Neural cell (in vitro differentiated cells): ENCODE measurements around the gene GAL3ST3. TPM values are rescaled to one million over a fixed set of nuclear protein-coding genes. Genes with fewer than 3 reads are reported as not detected.

Experiments
- H2AFZ ChIP-seq: fragments of 200-600, 300-800 bp; sonication (generic), shearing (Covaris generic); 2 replicates; pipeline ENCODE4 v1.6.0; 2014; ENCODE audit warnings: low read depth, mild to moderate bottlenecking, antibody characterized with exemption, low read length, moderate library complexity
- H3F3A ChIP-seq: fragments of 200-600 bp; shearing (Covaris generic); 2 replicates; pipeline ENCODE4 v1.6.1; 2016; ENCODE audit warnings: mild to moderate bottlenecking, moderate library complexity, mixed read lengths, antibody characterized with exemption, low read length; ENCODE audit not compliant: insufficient read depth, poor library complexity, severe bottlenecking
- H3K27ac ChIP-seq: fragments of 200-600, 300-800 bp; sonication (generic), shearing (Covaris generic); 2 replicates; pipeline ENCODE4 v1.5.1; 2014; ENCODE audit warnings: mild to moderate bottlenecking, low read length, moderate library complexity
- H3K27me3 ChIP-seq: fragments of 300-800, 200-600 bp; sonication (generic), shearing (Covaris generic); 2 replicates; pipeline ENCODE4 v1.6.0; 2014; ENCODE audit warnings: mild to moderate bottlenecking, low read depth, low read length, moderate library complexity; ENCODE audit not compliant: insufficient read depth
- H3K36me3 ChIP-seq: fragments of 300-800, 200-600 bp; sonication (generic), shearing (Covaris generic); 2 replicates; pipeline ENCODE4 v1.5.1; 2014; ENCODE audit warnings: mild to moderate bottlenecking, antibody characterized with exemption, low read length, moderate library complexity; ENCODE audit not compliant: insufficient read depth
- H3K4me2 ChIP-seq: fragments of 300-800, 200-600 bp; sonication (generic), shearing (Covaris generic); 2 replicates; pipeline ENCODE4 v1.6.0; 2014; ENCODE audit warnings: mild to moderate bottlenecking, low read length
- H3K4me3 ChIP-seq: fragments of 300-800, 200-600 bp; sonication (generic), shearing (Covaris generic); 2 replicates; pipeline ENCODE4 v1.5.1; 2014; ENCODE audit warnings: mild to moderate bottlenecking, low read length, moderate library complexity
- H3K79me2 ChIP-seq: fragments of 200-600 bp; shearing (Covaris generic); replicated peaks from 2 replicates; pipeline ENCODE4 v1.6.0; 2014; ENCODE audit warnings: mild to moderate bottlenecking, low read length, moderate library complexity; ENCODE audit not compliant: insufficient read depth
- H3K9ac ChIP-seq: fragments of 300-800, 200-600 bp; sonication (generic), shearing (Covaris generic); 2 replicates; pipeline ENCODE4 v1.6.1; 2016; ENCODE audit warnings: mild to moderate bottlenecking, low read length, mixed read lengths
- H3K9me2 ChIP-seq: fragments of 200-600 bp; shearing (Covaris generic); 2 replicates; pipeline ENCODE4 v1.6.1; 2016; ENCODE audit warnings: mild to moderate bottlenecking, low read length, mixed read lengths; ENCODE audit not compliant: insufficient read depth
- H3K9me3 ChIP-seq: fragments of 200-600, 300-800 bp; sonication (generic), shearing (Covaris generic); 2 replicates; pipeline ENCODE4 v1.6.1; 2016; ENCODE audit warnings: mild to moderate bottlenecking, mixed run types, low read length, moderate library complexity, mixed read lengths
- H4K20me1 ChIP-seq: fragments of 200-600 bp; shearing (Covaris generic); 2 replicates; pipeline ENCODE4 v1.6.1; 2016; ENCODE audit warnings: mild to moderate bottlenecking, mixed run types; ENCODE audit not compliant: insufficient read depth
- EP300 ChIP-seq: fragments of 450-650 bp; conservative IDR thresholded peaks from 2 replicates; pipeline ENCODE4 v1.6.1; 2014; ENCODE audit warnings: antibody characterized with exemption, mild to moderate bottlenecking, moderate library complexity; ENCODE audit not compliant: poor library complexity, severe bottlenecking
- EZH2 ChIP-seq: fragments of 200-600, 300-800 bp; shearing (Covaris generic), sonication (generic); IDR thresholded peaks from 2 replicates; pipeline ENCODE4 v1.6.1; 2014; ENCODE audit warnings: antibody characterized with exemption, low read length, borderline replicate concordance, mild to moderate bottlenecking; ENCODE audit not compliant: insufficient read depth, poor library complexity, severe bottlenecking
- MXI1 ChIP-seq: fragments of 450-650 bp; conservative IDR thresholded peaks from 2 replicates; pipeline ENCODE4 v1.6.1; 2014; ENCODE audit warnings: antibody characterized with exemption, mild to moderate bottlenecking; ENCODE audit not compliant: poor library complexity, severe bottlenecking
- POLR2AphosphoS5 ChIP-seq: IDR thresholded peaks from 2 replicates; pipeline ENCODE4 v1.6.1; 2012
- RAD21 ChIP-seq: fragments of 450-650 bp; conservative IDR thresholded peaks from 2 replicates; pipeline ENCODE4 v1.6.1; 2014; ENCODE audit warnings: antibody characterized with exemption, mild to moderate bottlenecking, moderate library complexity
- SMC3 ChIP-seq: fragments of 450-650 bp; conservative IDR thresholded peaks from 2 replicates; pipeline ENCODE4 v1.6.1; 2014; ENCODE audit warnings: antibody characterized with exemption, mild to moderate bottlenecking, moderate library complexity; ENCODE audit not compliant: poor library complexity
- TAF1 ChIP-seq: IDR thresholded peaks from 2 replicates; pipeline ENCODE4 v1.6.1; 2012; ENCODE audit warnings: low read depth
- polyA plus RNA-seq: library from polyadenylated mRNA; depleted of rRNA; stranded (reverse); fragments of >200 nt; gene quantifications from 2 replicates; pipeline ENCODE4 v1.2.3, GENCODE V29; 2014
- TF ChIP-seq, protein P1 (sequence below): IDR thresholded peaks from 2 replicates; pipeline ENCODE4 v1.6.1; 2012; ENCODE audit warnings: borderline replicate concordance
- TF ChIP-seq, protein P2 (sequence below): fragments of 450-650 bp; IDR thresholded peaks from 2 replicates; pipeline ENCODE4 v1.5.1; 2014; ENCODE audit warnings: antibody characterized with exemption, mild to moderate bottlenecking, moderate library complexity; ENCODE audit not compliant: poor library complexity, severe bottlenecking

Gene GAL3ST3
- polyA plus RNA-seq, 1 donor from 2014 or later: 17.2 TPM

DNA sequence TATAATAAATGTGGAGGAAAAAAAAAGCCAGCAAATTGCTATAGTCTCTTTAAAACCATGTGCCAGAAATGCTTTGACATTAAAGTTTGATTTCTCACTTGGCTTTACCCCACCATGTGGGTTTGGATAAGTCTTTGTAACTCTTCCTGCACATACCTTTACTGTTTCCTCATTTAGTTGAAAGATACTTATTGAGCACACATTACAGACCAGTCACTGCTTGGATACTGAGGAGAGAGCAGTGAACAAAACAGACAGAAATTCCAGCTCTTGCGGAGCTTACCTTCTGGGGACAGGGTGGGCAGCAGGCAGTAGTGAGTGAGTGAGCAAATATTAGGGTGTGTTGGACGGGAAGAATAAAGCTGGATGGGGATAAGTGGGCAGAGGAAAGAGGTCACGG is 34.8 kb upstream of the GAL3ST3 start:
- Histone ChIP-seq H3K27ac (no peak overlapping the region), H3K27me3 (no peaks in the 10 kb centered on the region), H3K9me3 (no peaks in the 10 kb centered on the region), H3K4me2 (no peak overlapping the region), H3F3A (no peaks in the 10 kb centered on the region), H3K36me3 (no peaks in the 10 kb centered on the region), H3K79me2 (peaks cover 20% of the 10 kb centered on the region), H3K4me3 (no peak overlapping the region), H3K9me2 (no peaks in the 10 kb centered on the region), H2AFZ (no peak overlapping the region), H4K20me1 (no peaks in the 10 kb centered on the region), H3K9ac (no peak overlapping the region)
- no peak for TF ChIP-seq MXI1
- TF ChIP-seq POLR2AphosphoS5: no peak
- TF ChIP-seq SMC3: no peak
- no peak for TF ChIP-seq TAF1
- TF ChIP-seq, protein P1, sequence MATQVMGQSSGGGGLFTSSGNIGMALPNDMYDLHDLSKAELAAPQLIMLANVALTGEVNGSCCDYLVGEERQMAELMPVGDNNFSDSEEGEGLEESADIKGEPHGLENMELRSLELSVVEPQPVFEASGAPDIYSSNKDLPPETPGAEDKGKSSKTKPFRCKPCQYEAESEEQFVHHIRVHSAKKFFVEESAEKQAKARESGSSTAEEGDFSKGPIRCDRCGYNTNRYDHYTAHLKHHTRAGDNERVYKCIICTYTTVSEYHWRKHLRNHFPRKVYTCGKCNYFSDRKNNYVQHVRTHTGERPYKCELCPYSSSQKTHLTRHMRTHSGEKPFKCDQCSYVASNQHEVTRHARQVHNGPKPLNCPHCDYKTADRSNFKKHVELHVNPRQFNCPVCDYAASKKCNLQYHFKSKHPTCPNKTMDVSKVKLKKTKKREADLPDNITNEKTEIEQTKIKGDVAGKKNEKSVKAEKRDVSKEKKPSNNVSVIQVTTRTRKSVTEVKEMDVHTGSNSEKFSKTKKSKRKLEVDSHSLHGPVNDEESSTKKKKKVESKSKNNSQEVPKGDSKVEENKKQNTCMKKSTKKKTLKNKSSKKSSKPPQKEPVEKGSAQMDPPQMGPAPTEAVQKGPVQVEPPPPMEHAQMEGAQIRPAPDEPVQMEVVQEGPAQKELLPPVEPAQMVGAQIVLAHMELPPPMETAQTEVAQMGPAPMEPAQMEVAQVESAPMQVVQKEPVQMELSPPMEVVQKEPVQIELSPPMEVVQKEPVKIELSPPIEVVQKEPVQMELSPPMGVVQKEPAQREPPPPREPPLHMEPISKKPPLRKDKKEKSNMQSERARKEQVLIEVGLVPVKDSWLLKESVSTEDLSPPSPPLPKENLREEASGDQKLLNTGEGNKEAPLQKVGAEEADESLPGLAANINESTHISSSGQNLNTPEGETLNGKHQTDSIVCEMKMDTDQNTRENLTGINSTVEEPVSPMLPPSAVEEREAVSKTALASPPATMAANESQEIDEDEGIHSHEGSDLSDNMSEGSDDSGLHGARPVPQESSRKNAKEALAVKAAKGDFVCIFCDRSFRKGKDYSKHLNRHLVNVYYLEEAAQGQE: no peak
- TF ChIP-seq RAD21: no peak
- TF ChIP-seq EZH2: no peak
- TF ChIP-seq, protein P2, sequence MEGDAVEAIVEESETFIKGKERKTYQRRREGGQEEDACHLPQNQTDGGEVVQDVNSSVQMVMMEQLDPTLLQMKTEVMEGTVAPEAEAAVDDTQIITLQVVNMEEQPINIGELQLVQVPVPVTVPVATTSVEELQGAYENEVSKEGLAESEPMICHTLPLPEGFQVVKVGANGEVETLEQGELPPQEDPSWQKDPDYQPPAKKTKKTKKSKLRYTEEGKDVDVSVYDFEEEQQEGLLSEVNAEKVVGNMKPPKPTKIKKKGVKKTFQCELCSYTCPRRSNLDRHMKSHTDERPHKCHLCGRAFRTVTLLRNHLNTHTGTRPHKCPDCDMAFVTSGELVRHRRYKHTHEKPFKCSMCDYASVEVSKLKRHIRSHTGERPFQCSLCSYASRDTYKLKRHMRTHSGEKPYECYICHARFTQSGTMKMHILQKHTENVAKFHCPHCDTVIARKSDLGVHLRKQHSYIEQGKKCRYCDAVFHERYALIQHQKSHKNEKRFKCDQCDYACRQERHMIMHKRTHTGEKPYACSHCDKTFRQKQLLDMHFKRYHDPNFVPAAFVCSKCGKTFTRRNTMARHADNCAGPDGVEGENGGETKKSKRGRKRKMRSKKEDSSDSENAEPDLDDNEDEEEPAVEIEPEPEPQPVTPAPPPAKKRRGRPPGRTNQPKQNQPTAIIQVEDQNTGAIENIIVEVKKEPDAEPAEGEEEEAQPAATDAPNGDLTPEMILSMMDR: no peak
- TF ChIP-seq EP300: no peak

DNA sequence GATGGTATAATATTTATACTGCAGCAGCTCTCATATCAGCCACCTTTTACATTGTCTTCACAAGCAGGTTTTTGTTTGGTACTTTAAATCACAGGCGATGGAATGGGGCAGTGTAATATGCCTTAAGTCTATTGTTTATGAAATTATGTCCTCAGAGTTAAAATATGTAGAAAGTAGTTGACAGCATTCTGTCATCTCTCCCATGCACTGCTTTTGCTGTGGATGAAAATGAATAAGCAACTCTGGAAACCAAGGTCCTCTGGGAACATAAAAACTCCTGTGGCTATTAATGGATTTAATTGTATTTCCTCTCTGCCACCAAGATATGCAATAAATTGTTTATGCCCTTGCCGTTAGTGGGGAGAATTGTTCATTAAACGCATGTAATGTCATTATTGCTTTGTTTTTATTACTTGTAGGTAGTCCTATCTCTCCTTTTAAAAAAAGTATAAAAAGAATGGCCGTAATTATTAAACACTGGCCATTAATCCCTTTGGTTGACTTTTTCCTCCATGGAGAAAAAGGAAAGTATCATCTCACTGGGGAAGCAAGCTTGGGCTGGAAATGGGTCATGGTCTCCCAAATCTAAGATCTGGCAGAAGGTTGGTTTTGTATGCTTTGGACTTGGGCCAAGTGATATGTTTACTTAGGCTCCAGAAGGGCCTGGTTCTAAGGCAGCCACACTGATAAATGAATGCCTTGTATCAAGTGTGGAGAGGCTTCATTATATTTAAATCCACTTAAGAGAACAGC is 34.2 kb upstream of the GAL3ST3 start:
- H3F3A ChIP-seq: no peaks in the 10 kb centered on the region
- H3K79me2 ChIP-seq: peaks cover 14% of the 10 kb centered on the region
- H2AFZ ChIP-seq: no peak overlapping the region
- no peak overlapping the region for H3K4me3 ChIP-seq
- H3K27me3 ChIP-seq: no peaks in the 10 kb centered on the region
- no peak overlapping the region for H3K4me2 ChIP-seq
- no peak for TF ChIP-seq EP300
- no peak for TF ChIP-seq MXI1
- TF ChIP-seq, protein P2: no peak
- no peak for TF ChIP-seq POLR2AphosphoS5
- no peak for TF ChIP-seq EZH2
- no peak for TF ChIP-seq SMC3
- TF ChIP-seq RAD21: no peak
- TF ChIP-seq, protein P1: no peak
- TF ChIP-seq TAF1: no peak
- H4K20me1 ChIP-seq: no peaks in the 10 kb centered on the region
- no peaks in the 10 kb centered on the region for H3K9me2 ChIP-seq
- no peaks in the 10 kb centered on the region for H3K9me3 ChIP-seq
- H3K36me3 ChIP-seq: no peaks in the 10 kb centered on the region
- no peak overlapping the region for H3K9ac ChIP-seq
- H3K27ac ChIP-seq: no peak overlapping the region
